GM23248 (cell line): ENCODE measurements around the gene PPM1L. TPM values are rescaled to one million over a fixed set of nuclear protein-coding genes. Genes with fewer than 3 reads are reported as not detected.

Experiments
- DNase-seq: peaks from one replicate; pipeline ENCODE4 v3.0.0-alpha.2; 2015
- H2AFZ ChIP-seq: fragments of 200-600 bp; sonication (generic); 2 replicates; pipeline ENCODE4 v1.6.1; 2016; ENCODE audit warnings: antibody characterized with exemption
- H3F3A ChIP-seq: fragments of 200-600 bp; sonication (generic); 2 replicates; pipeline ENCODE4 v1.6.1; 2016; ENCODE audit warnings: mild to moderate bottlenecking, antibody characterized with exemption, mixed run types; ENCODE audit not compliant: insufficient read depth
- H3K27ac ChIP-seq: fragments of 200-600 bp; sonication (generic); 2 replicates; pipeline ENCODE4 v1.5.1; 2016; ENCODE audit warnings: mild to moderate bottlenecking
- H3K27me3 ChIP-seq: fragments of 200-600 bp; sonication (generic); replicated peaks from 2 replicates; pipeline ENCODE4 v1.6.1; 2016; ENCODE audit warnings: mild to moderate bottlenecking; ENCODE audit not compliant: insufficient read depth
- H3K36me3 ChIP-seq: fragments of 200-600 bp; sonication (generic); 2 replicates; pipeline ENCODE4 v1.6.1; 2016; ENCODE audit warnings: low read depth, mild to moderate bottlenecking
- H3K4me1 ChIP-seq: fragments of 200-600 bp; sonication (generic); 2 replicates; pipeline ENCODE4 v1.6.1; 2016; ENCODE audit warnings: mild to moderate bottlenecking; ENCODE audit not compliant: insufficient read depth
- H3K4me2 ChIP-seq: fragments of 200-600 bp; sonication (generic); one replicate; pipeline ENCODE4 v1.6.1; 2016; ENCODE audit warnings: mild to moderate bottlenecking; ENCODE audit not compliant: unreplicated experiment
- H3K4me3 ChIP-seq: fragments of 200-600 bp; sonication (generic); 2 replicates; pipeline ENCODE4 v1.5.1; 2016; ENCODE audit warnings: mild to moderate bottlenecking
- H3K79me2 ChIP-seq: fragments of 200-600 bp; sonication (generic); 2 replicates; pipeline ENCODE4 v1.6.1; 2016; ENCODE audit warnings: mild to moderate bottlenecking; ENCODE audit not compliant: insufficient read depth
- H3K9ac ChIP-seq: fragments of 200-600 bp; sonication (generic); 2 replicates; pipeline ENCODE4 v1.6.1; 2016; ENCODE audit warnings: mild to moderate bottlenecking
- H3K9me2 ChIP-seq: fragments of 200-600 bp; sonication (generic); 2 replicates; pipeline ENCODE4 v1.6.1; 2016; ENCODE audit warnings: mixed run types, mild to moderate bottlenecking, moderate library complexity; ENCODE audit not compliant: insufficient read depth
- H3K9me3 ChIP-seq: fragments of 200-600 bp; sonication (generic); one replicate; pipeline ENCODE4 v1.6.1; 2017; ENCODE audit warnings: low read depth
- H4K20me1 ChIP-seq: fragments of 200-600 bp; sonication (generic); 2 replicates; pipeline ENCODE4 v1.6.0; 2016; ENCODE audit not compliant: insufficient read depth
- EZH2 ChIP-seq: fragments of 200-600 bp; sonication (generic); IDR thresholded peaks from 2 replicates; pipeline ENCODE4 v1.6.1; 2018; ENCODE audit warnings: antibody characterized with exemption, mild to moderate bottlenecking; ENCODE audit not compliant: insufficient read depth, poor library complexity, severe bottlenecking
- EZH2phosphoT487 ChIP-seq: fragments of 200-600 bp; sonication (generic); IDR thresholded peaks from 2 replicates; pipeline ENCODE4 v1.6.1; 2018; ENCODE audit warnings: antibody characterized with exemption, moderate library complexity, mild to moderate bottlenecking, low read depth; ENCODE audit not compliant: insufficient read depth
- WGBS, 2 experiments: methylation state at CpG; one replicate each; pipeline ENCODE4 v1.1.6; 2015 to 2017; ENCODE audit warnings: low lambda C conversion rate in 2 of 2, low coverage in 1 of 2; ENCODE audit errors: missing lambda C conversion rate in 2 of 2; 5-methylcytosine and 5-hydroxymethylcytosine counted together
- in situ Hi-C: fragments of 300-500 bp; cut with MboI; formaldehyde crosslinking; loops from 2 replicates; pipeline ENCODE4 v1.15.0; 2020
- polyA plus RNA-seq: library from polyadenylated mRNA; unstranded; fragments of >200 nt; fragmentation: Nextera tagmentation; extraction: Ambion mirVana; gene quantifications from 2 replicates; pipeline ENCODE4 v1.2.1, GENCODE V29; 2016
- total RNA-seq: library from RNA; depleted of rRNA; stranded (reverse); fragments of >200 nt; shearing (Covaris generic); gene quantifications from 2 replicates; pipeline ENCODE4 v1.2.3, GENCODE V29; 2014

Gene PPM1L
- total and polyA plus RNA-seq, 2 experiments from 2014 or later: under 0.01 to 0.26 TPM

- Histone ChIP-seq H4K20me1 (no peaks in the 10 kb centered on the region), H3K9ac (no peak overlapping the region), H3K79me2 (no peaks in the 10 kb centered on the region), H3K27me3 (no peaks in the 10 kb centered on the region), H3K9me2 (no peaks in the 10 kb centered on the region), H2AFZ (no peak overlapping the region), H3K4me2 (no peak overlapping the region), H3F3A (no peaks in the 10 kb centered on the region), H3K4me1 (no peaks in the 10 kb centered on the region), H3K36me3 (no peaks in the 10 kb centered on the region), H3K9me3 (no peaks in the 10 kb centered on the region), H3K27ac (no peak overlapping the region), H3K4me3 (no peak overlapping the region)
- WGBS, 2 experiments: 39 to 40% methylated on average over 4 of the region's 4 CpGs
- in situ Hi-C loops: no loop called here
- no peak for DNase-seq
- no peak for TF ChIP-seq EZH2
- no peak for TF ChIP-seq EZH2phosphoT487
These were observed 40.2 kb downstream of the PPM1L start for GRCh38 chr3:160796089-160796812.

GRCh38 chr3:160796813-160797164, 40.8 kb downstream of the PPM1L start:
- Histone ChIP-seq H3K79me2 (no peaks in the 10 kb centered on the region), H3K9me3 (no peaks in the 10 kb centered on the region), H3K4me3 (no peak overlapping the region), H4K20me1 (no peaks in the 10 kb centered on the region), H2AFZ (no peak overlapping the region), H3K27ac (no peak overlapping the region), H3K27me3 (no peaks in the 10 kb centered on the region), H3K9ac (no peak overlapping the region), H3K9me2 (no peaks in the 10 kb centered on the region), H3F3A (no peaks in the 10 kb centered on the region), H3K4me1 (no peaks in the 10 kb centered on the region), H3K36me3 (no peaks in the 10 kb centered on the region), H3K4me2 (no peak overlapping the region)
- WGBS, 2 experiments: 0 to 3% methylated on average over 1 of the region's 1 CpG
- in situ Hi-C loops: no loop called here
- DNase-seq: no peak
- no peak for TF ChIP-seq EZH2

- DNase-seq: no peak
- Histone ChIP-seq H2AFZ (no peak overlapping the region), H3F3A (no peaks in the 10 kb centered on the region), H3K36me3 (no peaks in the 10 kb centered on the region), H3K4me2 (no peak overlapping the region), H4K20me1 (no peaks in the 10 kb centered on the region), H3K9me3 (no peaks in the 10 kb centered on the region), H3K4me1 (no peaks in the 10 kb centered on the region), H3K9me2 (no peaks in the 10 kb centered on the region), H3K4me3 (no peak overlapping the region), H3K9ac (no peak overlapping the region), H3K79me2 (no peaks in the 10 kb centered on the region), H3K27ac (no peak overlapping the region), H3K27me3 (no peaks in the 10 kb centered on the region)
- 36 to 39% methylated on average over 3 of the region's 3 CpGs for WGBS, 2 experiments
- in situ Hi-C loops: no loop called here
- no peak for TF ChIP-seq EZH2phosphoT487
- TF ChIP-seq EZH2: no peak
These were observed 41.3 kb downstream of the PPM1L start for GRCh38 chr3:160797356-160797755.

- H3K9ac ChIP-seq: peak overlapping the region; percentile 56
- no peaks in the 10 kb centered on the region for H3K9me3 ChIP-seq
- H3K4me2 ChIP-seq: peak overlapping the region; percentile 43
- H3F3A ChIP-seq: no peaks in the 10 kb centered on the region
- H4K20me1 ChIP-seq: no peaks in the 10 kb centered on the region
- no peaks in the 10 kb centered on the region for H3K4me1 ChIP-seq
- H2AFZ ChIP-seq: peak overlapping the region; percentile 24; the same call in 1 of the 2 replicates
- no peaks in the 10 kb centered on the region for H3K79me2 ChIP-seq
- no peaks in the 10 kb centered on the region for H3K9me2 ChIP-seq
- in situ Hi-C loops: no loop called here
- peak overlapping the region; percentile 62 for H3K27ac ChIP-seq
- peak overlapping the region; percentile 41 for H3K4me3 ChIP-seq
- peak; percentile 86 for DNase-seq
- TF ChIP-seq EZH2 (no peak), EZH2phosphoT487 (no peak)
- H3K36me3 ChIP-seq: no peaks in the 10 kb centered on the region
- H3K27me3 ChIP-seq: no peaks in the 10 kb centered on the region
- 6% methylated on average over 8 of the region's 8 CpGs for WGBS, 2 experiments
These were observed 45.5 kb downstream of the PPM1L start for GRCh38 chr3:160801386-160802118.

- H4K20me1 ChIP-seq: no peaks in the 10 kb centered on the region
- H3F3A ChIP-seq: no peaks in the 10 kb centered on the region
- WGBS, 2 experiments: 0 to 5% methylated on average over 1 of the region's 1 CpG
- H3K4me2 ChIP-seq: no peak overlapping the region
- peak; percentile 3 for DNase-seq
- H3K9me3 ChIP-seq: no peaks in the 10 kb centered on the region
- no peak overlapping the region for H3K4me3 ChIP-seq
- TF ChIP-seq EZH2 (no peak), EZH2phosphoT487 (no peak)
- H3K9ac ChIP-seq: no peak overlapping the region
- no peaks in the 10 kb centered on the region for H3K9me2 ChIP-seq
- no peak overlapping the region for H3K27ac ChIP-seq
- no peak overlapping the region for H2AFZ ChIP-seq
- no peaks in the 10 kb centered on the region for H3K27me3 ChIP-seq
- no peaks in the 10 kb centered on the region for H3K36me3 ChIP-seq
- no peaks in the 10 kb centered on the region for H3K4me1 ChIP-seq
- no peaks in the 10 kb centered on the region for H3K79me2 ChIP-seq
- in situ Hi-C loops: no loop called here
These were observed 48.7 kb downstream of the PPM1L start for GRCh38 chr3:160804762-160805161.
